GM19193 (cell line): ENCODE measurements around the gene C2orf49.
A peak's percentile ranks its signal among the peaks of the same experiment; 100 is the strongest.

Experiments used
- POLR2A ChIP-seq: IDR thresholded peaks from 4 replicates; pipeline ENCODE4 v1.6.1; 2011; ENCODE audit not compliant: insufficient read depth, insufficient read length; ENCODE audit errors: extremely low read depth

C2orf49 gene

DNA sequence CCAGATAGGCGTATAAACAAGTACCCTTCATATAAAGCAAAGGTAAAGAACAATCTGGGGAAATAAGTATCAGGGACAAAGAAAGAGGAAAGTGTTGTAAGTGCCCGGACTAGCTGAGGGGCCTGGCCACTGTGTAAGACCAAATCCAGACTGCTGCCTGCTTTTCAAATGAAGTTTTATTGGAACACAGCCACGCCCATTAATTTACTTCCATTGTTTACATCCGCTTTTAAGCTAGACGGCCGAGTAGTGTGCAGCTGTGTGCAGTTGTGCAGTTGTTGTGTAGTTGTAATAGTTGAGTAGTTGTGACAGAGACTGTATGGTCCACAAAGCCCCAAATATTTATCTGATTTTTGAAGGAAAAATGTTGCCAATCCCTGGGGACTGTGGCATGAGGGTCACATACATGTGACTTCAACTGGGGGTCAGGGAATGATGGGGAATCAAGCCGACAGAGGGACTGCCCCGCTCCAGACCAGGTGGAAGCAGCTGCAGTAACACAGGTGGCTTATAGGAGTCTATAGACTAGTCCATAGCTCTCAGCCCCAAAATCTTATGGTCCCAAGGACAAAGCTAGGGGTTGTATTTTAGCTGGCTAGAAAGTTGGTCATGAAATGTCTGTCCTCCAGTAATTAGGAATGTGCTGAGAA lies 31.5 kb downstream of the C2orf49 start:
- TF ChIP-seq POLR2A, result no peak

DNA sequence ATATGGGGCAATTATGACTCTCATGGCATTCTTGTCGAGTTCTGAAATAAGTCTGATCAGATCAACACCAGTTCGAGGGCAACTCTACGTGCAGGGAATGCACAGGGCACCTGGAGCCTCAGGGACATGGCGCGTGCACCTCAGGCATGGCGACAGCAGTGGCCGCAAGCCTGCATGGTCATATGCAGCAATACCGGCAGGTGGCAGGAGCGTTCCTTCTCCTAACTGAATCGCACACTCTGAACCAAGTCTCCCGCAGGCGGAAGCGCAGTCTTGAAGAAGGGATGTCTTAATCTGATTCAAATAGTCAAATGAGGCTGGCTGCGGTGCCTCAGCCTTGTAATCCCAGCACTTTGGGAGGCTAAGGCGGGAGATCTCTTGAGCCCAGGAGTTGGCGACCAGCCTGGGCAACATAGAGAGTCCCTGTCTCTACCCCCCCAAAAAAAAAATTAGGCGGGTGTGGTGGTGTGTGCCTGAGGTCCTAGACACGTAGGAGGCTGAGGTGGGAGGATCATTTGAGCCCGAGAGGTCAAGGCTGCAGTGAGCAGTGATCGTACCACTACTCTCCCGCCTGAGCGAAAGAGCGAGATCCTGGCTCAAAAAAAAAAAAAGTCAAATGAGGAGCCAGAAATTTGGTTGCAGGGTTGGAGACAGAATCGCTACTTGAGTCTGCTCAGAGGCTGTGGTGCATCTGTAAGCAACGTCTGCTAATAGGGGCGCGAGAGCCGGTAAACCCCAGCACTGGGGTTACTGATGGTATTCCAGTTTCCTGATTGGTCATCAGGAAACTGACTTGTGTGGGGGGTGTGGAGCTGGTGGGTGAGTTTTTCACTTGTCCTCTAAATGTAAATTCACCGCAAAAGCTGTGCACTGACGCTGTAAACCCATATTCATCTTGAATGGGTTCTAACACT lies 32.7 kb downstream of the C2orf49 start:
- no peak for TF ChIP-seq POLR2A

DNA sequence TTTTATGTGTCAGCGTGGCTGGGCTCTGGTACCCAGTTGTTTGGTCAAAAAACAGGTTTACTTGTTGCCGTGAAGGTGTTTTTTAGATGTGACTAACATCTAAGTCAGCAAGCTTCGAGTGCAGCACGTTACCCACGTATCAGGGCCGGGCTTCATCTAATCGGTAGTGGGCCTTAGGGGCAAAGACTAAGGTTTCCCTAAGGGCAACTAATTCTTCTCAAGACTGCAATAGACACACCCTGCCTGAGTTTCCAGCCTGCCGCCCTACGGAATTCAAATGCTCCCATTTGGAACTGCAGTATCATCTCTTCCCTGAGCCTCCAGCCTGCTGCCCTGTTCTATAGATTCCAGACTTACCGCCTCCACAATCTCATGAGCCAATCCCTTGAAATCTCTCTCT lies 33.8 kb downstream of the C2orf49 start:
- no peak for TF ChIP-seq POLR2A

DNA sequence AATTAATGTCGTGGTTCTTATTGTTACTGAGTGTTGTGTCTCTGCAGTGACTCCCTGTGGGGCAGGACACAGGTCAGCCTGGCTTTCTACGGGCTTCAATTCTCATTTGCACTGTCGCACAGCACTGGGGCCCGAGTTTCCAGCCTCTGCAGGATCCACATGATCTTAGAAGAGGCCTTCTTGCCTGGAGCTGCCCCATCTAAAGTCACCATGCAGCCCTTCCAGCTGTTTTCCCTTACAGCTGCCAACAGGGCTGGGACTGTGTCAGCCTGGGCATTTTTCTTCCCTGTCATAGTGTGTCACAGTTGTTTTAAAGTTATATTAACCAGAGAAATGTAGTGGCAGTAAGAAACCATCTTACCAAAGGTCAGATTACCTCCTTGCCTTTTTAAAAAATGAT lies 34.5 kb downstream of the C2orf49 start:
- TF ChIP-seq POLR2A, result no peak

DNA sequence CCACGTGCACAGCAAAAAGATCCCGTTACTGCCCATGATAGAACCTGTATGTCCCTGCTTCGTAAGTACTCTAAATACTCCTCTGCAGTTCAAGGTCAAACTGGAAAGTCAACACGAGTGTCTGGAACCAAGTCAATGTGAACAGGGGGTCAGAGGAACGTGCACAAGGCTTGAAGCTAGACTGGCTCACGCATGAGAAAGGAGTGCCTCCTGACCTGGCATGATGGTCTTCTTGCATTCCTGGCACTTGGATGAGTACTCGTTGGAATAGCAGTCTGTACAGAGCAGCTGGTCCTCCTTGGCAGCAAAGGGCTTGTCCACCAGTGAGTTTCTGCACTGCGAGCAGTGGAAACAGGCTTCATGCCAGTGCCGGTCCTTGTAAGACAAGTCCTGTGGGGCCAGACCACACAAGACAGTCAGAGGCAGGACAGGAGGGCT lies 36.0 kb downstream of the C2orf49 start:
- no peak for TF ChIP-seq POLR2A

DNA sequence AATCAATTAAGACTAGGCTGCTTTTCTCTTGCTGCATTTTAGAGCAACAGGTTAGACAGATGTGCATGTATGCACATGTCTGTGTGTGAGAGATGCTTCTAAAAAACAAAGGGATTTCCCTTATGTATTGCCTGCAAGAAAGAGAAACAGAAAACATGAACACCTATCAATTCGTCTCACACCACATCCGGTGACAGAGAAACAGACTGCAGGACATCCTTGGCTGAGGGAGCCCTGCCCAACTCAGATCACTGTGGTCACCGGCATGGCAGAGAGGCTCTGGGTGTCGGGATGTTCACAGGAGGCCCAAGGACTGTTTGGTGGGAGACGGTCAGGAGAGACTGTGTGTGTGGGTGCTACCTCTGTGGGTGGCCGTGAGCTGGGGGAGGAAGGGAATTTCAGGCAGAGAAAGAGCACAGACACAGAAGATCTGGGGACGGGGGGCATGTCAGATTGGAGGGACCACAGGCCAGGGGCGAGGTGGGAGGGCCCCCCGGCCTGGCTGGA lies 36.6 kb downstream of the C2orf49 start:
- peak; percentile 48 for TF ChIP-seq POLR2A

DNA sequence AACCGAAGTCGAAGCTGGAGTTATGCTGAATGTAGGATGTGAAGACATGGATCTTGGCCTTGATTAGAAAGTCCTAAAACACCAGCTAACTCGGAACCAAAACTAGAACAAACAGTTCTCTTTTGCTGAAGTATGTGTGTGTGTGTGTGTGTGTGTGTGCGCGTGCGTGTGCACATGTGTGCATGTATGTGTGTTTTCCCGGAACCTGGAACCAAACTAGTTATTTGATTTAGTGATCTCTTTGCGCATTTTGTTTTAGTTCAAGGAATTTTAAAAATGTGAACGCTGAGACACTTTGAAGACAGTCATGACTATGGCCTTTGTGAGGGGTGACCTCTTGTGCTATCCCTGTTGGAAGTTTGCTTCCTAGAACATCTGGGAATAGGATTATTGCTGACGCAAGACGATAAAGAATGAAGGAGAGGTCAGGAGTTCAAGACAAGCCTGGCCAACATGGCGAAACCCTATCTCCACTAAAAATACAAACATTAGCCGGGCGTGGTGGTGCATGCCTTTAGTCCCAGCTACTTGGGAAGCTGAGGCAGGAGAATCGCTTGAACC lies 37.7 kb downstream of the C2orf49 start:
- TF ChIP-seq POLR2A, result no peak

DNA sequence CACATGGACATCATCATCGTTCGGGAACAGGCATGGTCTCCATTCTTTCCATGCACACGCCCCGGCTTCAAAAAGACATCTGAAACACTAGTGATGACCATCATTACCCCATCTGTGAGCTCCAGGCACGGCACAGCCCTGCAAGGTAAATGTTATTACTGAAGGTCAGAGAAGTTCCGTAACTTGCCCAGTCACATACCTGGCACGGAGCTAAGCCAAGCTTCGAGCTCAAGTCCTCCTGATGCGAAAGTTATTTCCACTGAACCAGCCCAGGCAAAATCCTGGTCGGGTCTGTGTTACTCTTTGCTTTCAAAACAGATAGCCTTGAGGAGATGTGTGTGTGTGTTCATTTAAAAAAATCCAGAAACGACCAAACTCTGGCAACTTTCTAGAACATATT lies 38.7 kb downstream of the C2orf49 start:
- no peak for TF ChIP-seq POLR2A

DNA sequence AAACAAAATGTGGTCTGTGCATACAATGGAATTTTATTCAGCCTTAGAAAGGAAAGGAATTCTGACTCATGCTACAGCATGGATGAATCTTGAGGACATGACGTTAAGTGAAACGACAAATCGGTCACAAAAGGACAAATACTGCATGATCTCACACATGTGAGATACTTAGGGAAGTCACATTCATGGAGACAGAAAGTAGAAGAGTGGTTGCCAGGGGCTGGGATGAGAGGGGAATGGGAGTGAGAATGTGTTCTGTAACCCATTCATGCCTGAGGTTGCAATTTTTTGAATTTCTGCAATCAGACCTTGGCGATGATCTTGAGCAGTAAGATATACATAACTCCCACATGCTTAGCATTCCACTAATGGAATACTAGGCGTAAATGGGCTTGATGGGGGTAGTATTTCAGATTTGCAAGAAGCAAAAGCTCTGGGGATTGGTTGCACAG lies 39.5 kb downstream of the C2orf49 start:
- TF ChIP-seq POLR2A, result no peak

DNA sequence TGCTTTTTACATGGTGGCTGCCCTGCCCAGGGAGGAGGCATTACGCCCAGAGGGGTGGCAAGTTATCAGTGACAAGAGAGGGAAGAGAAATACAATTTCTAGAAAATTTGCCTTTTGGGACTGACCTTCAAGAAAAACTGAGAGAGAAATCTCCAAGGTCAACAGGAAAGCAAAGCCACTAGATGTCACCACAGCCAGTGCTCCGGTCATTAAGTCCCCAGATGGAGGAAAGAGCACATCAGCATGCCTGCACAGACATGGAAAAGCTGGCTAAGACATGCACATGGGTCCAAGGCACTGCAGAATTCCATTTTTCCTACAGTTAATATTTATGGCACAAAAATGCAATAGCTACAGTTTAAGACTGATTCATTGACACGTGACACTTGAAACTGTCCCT lies 40.5 kb downstream of the C2orf49 start:
- no peak for TF ChIP-seq POLR2A

DNA sequence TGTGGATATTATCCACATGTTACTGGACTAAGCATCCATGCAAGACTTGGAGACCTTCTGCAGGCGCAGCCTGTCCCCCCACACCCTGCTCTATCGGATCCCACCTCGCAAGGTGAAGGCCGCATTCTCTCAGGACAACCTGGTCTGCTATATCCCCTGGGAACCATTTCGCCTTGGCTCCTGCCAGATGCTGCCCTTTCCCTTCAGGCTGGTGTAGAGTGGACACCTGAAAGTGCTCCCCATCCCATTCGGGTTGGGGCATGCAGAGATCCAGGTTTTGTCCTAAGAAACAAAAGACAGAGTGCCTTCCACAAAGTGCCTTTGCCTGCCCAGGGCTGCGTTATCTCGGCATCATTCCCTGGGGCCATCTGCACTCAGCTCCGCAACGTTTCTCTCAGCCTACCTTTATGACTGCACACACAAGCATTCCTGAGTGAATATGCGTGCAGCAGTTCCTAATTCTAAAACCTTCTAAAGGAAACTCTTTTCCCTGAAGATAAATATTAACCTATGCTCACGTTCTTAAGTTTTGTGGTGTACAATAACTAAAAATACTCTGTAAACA lies 41.0 kb downstream of the C2orf49 start:
- no peak for TF ChIP-seq POLR2A

DNA sequence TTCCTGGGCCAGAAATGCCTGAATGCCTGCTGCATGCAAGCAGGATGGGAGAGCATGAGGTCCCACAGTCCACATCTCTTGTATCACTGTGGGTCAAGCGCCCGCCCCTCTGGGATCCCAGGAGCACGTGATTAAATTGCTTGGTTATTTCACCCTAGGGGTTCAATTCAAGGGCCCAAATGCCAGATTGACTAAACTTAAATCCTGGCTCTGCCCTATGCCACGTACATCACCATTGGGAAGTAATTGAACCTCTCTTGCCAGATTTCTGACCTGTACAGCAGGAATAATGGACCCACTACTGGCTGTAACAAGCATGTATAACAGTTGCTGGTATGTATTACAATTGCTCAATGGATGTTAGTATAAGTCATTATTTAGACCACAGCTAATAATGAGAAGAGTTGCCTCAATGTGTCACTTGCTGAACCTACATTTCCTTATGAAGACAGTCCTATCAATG lies 41.6 kb downstream of the C2orf49 start:
- TF ChIP-seq POLR2A, result no peak

DNA sequence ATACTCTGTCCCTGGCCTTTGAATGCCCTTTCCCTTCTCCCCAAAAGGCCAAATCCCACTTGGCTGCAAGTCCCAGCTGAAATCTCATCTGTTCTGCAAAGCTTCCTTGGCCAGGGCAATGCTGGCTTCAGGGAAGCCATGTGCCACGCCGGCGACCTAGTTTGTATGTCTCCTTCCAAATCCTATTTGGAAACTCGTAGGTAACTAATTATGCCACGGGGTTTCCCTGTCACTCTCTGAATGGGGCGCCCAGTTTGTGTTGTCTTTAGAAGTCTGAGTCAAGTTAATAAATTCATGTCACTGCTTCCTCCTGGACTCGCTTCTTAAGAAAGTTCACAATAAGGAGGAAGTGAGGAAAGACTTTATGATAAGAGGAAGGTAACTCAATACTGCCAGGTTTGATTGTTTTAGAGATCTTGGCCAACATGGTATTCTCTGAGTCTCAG lies 42.4 kb downstream of the C2orf49 start:
- TF ChIP-seq POLR2A, result no peak

DNA sequence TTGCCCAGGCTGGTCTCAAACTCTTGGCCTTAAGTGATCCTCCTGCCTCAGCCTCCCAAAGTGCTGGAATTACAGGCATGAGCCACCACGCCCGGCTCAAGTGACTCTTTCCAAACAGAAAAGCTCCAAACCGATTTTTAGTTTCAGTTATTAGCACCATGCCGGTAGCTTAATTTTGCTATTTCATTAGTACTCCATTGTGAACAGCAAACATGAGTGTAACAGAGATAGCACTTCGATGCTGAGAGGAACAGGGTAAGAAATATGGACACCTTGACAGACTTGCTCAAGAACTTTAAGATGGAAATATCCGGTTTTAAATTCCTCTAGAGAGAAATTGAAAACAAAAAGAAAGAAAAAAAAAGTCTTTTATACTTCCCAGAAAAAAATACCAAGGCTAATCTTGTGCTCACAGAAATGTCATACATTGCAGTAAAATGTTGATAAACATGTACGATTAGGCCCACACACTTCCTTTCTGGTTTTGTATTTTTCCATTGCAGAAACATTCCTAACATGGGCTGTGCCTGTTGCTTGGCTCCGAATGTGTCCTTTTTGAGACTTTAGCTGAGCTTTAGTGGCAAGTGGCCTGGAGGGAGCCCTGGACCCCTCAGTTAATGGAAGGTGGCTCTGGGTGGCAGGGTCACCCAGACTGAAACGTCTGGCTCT lies 43.2 kb downstream of the C2orf49 start:
- TF ChIP-seq POLR2A, result no peak
